Ishikawa (cell line): ENCODE measurements around the gene PHF2.

Source experiments
- CEBPB ChIP-seq: IDR thresholded peaks from 2 replicates; pipeline ENCODE4 v1.6.1; 2012
- CREB1 ChIP-seq: IDR thresholded peaks from 2 replicates; pipeline ENCODE4 v1.6.1; 2012; ENCODE audit warnings: low read depth
- EGR1 ChIP-seq: IDR thresholded peaks from 2 replicates; pipeline ENCODE4 v1.6.1; 2012
- EP300 ChIP-seq: IDR thresholded peaks from 2 replicates; pipeline ENCODE4 v1.6.1; 2012; ENCODE audit warnings: borderline replicate concordance
- FOXM1 ChIP-seq: IDR thresholded peaks from 2 replicates; pipeline ENCODE4 v1.6.1; 2012; ENCODE audit warnings: low read depth, borderline replicate concordance
- NFIC ChIP-seq: IDR thresholded peaks from 2 replicates; pipeline ENCODE4 v1.6.1; 2012
- RAD21 ChIP-seq: IDR thresholded peaks from 2 replicates; pipeline ENCODE4 v1.6.1; 2012; ENCODE audit warnings: low read depth
- TAF1 ChIP-seq: IDR thresholded peaks from 2 replicates; pipeline ENCODE4 v1.6.1; 2012; ENCODE audit warnings: low read depth, mild to moderate bottlenecking
- TCF12 ChIP-seq: IDR thresholded peaks from 2 replicates; pipeline ENCODE4 v1.6.1; 2012; ENCODE audit warnings: low read depth
- TEAD4 ChIP-seq: IDR thresholded peaks from 2 replicates; pipeline ENCODE4 v1.6.1; 2012
- YY1 ChIP-seq: IDR thresholded peaks from 2 replicates; pipeline ENCODE4 v1.6.1; 2012; ENCODE audit warnings: low read depth
- ZBTB7A ChIP-seq: IDR thresholded peaks from 2 replicates; pipeline ENCODE4 v1.6.1; 2012; ENCODE audit warnings: low read depth
- TF ChIP-seq, protein P1 (sequence below): IDR thresholded peaks from 2 replicates; pipeline ENCODE4 v1.6.1; 2012
- TF ChIP-seq, protein P2 (sequence below): IDR thresholded peaks from 2 replicates; pipeline ENCODE4 v1.6.1; 2012; ENCODE audit warnings: low read depth, mild to moderate bottlenecking
- TF ChIP-seq, protein P3 (sequence below): IDR thresholded peaks from 2 replicates; pipeline ENCODE4 v1.6.1; 2012

PHF2 gene

DNA sequence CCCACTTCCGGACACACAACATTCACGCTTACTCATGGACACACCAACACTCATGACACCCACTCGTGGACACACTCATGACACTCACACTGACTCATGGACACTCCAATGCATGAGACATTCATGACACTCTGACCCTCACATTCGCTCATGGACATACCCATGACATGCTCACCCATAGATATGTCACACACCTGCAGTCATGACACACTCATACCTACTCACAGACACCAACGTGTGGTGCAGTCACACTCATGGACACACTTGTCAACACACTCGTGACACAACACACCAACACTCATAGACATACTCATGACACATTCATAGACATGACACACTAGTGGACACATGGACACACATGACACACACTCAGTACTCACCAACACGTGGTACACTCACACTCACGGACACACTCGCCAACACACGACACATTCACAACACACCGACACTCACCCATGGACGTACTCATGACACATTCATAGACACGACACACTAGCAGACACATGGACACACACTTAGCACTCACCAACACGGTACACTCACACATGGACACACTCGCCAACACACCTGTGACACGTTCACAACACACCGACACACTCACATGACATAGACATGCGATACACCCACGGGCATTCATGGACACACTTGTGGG lies 73.4 kb downstream of the PHF2 start:
- TF ChIP-seq CEBPB (no peak), NFIC (no peak), EP300 (no peak), CREB1 (no peak), RAD21 (no peak), YY1 (no peak), TEAD4 (no peak), TCF12 (no peak), FOXM1 (no peak), TAF1 (no peak), ZBTB7A (no peak), EGR1 (no peak)
- TF ChIP-seq, protein P1, sequence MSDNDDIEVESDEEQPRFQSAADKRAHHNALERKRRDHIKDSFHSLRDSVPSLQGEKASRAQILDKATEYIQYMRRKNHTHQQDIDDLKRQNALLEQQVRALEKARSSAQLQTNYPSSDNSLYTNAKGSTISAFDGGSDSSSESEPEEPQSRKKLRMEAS = no peak
- TF ChIP-seq, protein P2, sequence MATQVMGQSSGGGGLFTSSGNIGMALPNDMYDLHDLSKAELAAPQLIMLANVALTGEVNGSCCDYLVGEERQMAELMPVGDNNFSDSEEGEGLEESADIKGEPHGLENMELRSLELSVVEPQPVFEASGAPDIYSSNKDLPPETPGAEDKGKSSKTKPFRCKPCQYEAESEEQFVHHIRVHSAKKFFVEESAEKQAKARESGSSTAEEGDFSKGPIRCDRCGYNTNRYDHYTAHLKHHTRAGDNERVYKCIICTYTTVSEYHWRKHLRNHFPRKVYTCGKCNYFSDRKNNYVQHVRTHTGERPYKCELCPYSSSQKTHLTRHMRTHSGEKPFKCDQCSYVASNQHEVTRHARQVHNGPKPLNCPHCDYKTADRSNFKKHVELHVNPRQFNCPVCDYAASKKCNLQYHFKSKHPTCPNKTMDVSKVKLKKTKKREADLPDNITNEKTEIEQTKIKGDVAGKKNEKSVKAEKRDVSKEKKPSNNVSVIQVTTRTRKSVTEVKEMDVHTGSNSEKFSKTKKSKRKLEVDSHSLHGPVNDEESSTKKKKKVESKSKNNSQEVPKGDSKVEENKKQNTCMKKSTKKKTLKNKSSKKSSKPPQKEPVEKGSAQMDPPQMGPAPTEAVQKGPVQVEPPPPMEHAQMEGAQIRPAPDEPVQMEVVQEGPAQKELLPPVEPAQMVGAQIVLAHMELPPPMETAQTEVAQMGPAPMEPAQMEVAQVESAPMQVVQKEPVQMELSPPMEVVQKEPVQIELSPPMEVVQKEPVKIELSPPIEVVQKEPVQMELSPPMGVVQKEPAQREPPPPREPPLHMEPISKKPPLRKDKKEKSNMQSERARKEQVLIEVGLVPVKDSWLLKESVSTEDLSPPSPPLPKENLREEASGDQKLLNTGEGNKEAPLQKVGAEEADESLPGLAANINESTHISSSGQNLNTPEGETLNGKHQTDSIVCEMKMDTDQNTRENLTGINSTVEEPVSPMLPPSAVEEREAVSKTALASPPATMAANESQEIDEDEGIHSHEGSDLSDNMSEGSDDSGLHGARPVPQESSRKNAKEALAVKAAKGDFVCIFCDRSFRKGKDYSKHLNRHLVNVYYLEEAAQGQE = no peak
- TF ChIP-seq, protein P3, sequence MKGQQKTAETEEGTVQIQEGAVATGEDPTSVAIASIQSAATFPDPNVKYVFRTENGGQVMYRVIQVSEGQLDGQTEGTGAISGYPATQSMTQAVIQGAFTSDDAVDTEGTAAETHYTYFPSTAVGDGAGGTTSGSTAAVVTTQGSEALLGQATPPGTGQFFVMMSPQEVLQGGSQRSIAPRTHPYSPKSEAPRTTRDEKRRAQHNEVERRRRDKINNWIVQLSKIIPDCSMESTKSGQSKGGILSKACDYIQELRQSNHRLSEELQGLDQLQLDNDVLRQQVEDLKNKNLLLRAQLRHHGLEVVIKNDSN = no peak

DNA sequence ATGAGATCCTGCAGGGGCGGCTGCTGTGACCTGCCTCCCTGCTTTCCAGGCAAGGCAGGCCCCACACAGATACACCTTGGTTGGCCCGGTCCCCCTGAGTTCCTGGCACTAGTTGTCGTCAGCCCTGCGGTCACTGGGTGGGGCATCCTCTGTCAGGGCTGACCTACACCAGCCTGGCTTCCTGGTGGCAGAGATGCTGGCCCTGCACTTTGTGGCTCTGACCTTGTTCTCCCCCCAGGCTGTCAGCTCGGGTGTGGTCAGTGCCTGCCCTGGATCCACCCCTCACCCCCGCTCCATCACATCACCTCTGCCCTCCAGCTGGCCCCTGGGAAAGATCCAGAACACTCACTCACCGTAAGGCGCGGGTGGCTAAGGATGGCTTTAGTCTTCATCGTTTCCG lies 74.1 kb downstream of the PHF2 start:
- no peak for TF ChIP-seq EGR1

DNA sequence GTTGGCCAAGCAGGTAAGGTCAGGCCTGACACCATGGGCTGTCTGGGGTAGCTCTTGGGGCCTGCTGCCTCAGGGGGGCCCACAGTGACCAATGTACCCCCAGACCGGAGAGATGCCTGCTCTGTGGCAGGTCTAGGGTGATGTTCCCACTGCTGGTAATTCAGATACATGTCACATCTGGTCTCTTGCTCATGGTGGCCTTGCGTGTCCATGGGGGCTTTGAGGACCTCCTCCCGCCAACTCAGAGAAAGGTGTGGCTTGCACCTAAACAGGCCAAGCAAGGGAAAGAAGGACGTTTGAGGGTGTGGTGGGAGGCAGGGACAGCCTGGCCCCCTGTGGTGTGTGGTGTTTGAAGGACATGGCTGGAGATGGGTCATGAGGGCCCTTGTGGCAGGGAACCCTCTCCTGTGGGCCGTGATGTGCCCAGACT lies 75.2 kb downstream of the PHF2 start:
- TF ChIP-seq RAD21 (no peak), TAF1 (no peak), NFIC (no peak), CEBPB (no peak), ZBTB7A (no peak), CREB1 (no peak), YY1 (no peak), EGR1 (no peak), FOXM1 (no peak), EP300 (no peak), TEAD4 (no peak), TCF12 (no peak)
- TF ChIP-seq, protein P1 = no peak
- TF ChIP-seq, protein P2 = no peak
- TF ChIP-seq, protein P3 = no peak

DNA sequence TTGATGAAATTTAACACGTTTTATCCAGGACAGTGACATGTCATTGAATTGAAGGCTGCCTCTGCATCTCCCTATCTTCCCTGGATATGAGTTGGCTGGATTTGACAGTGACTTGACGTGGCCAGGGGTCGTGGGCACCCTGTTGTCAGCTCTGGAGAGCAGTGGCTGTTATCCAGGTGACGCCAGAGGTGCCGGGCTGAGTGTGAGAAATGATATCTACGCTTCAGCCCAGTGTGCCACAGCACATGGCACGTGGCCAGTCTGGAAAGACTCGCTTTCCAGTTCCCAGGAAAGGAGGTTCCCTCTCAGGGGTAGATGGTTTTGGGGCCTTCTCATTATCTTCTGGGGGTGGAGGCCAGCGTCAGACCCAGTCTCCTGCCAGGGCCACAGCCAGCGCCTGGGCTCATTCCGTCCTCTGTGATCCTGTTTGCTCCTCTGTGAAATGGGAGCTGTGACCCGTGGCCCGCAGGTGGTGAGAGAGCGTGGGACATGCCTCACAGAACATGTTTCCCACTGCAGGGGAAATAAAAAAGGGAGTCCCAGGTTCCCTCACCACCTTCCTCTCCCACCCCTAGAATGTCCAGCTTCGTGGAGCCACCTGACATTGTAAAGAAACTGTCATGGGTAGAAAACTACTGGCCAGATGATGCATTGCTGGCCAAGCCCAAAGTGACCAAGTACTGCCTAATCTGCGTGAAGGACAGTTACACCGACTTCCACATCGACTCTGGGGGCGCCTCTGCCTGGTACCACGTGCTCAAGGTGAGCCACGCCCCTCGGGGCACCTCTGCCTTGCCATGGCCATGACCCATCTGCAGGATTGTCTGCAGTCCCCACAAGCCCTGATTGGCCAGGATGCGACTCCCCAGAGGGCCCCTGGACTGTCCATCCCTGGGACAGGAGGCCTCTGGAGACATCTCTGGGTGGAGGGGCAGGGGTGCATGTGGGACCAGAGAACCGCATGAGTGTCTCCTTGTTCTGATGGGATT lies 76.5 kb downstream of the PHF2 start:
- no peak for TF ChIP-seq RAD21
- no peak for TF ChIP-seq EP300
- no peak for TF ChIP-seq CREB1
- no peak for TF ChIP-seq CEBPB
- TF ChIP-seq, protein P1 = no peak
- no peak for TF ChIP-seq TEAD4
- TF ChIP-seq, protein P3 = no peak
- TF ChIP-seq FOXM1 = no peak
- no peak for TF ChIP-seq EGR1
- TF ChIP-seq TCF12 = no peak
- TF ChIP-seq, protein P2 = no peak
- no peak for TF ChIP-seq ZBTB7A
- no peak for TF ChIP-seq NFIC
